IPS-18c (cell line): Measurements from ENCODE around the gene NFATC2IP.

Source experiments
- H3K4me3 ChIP-seq: 2 replicates; pipeline ENCODE4 v1.7.0; 2013; ENCODE audit warnings: low read depth, mild to moderate bottlenecking, low read length, moderate library complexity; ENCODE audit not compliant: insufficient read depth
- H3K9me3 ChIP-seq: one replicate; pipeline ENCODE4 v1.6.1; 2013; ENCODE audit warnings: mild to moderate bottlenecking, low read length, moderate library complexity; ENCODE audit not compliant: control insufficient read depth, insufficient read depth

NFATC2IP gene

DNA sequence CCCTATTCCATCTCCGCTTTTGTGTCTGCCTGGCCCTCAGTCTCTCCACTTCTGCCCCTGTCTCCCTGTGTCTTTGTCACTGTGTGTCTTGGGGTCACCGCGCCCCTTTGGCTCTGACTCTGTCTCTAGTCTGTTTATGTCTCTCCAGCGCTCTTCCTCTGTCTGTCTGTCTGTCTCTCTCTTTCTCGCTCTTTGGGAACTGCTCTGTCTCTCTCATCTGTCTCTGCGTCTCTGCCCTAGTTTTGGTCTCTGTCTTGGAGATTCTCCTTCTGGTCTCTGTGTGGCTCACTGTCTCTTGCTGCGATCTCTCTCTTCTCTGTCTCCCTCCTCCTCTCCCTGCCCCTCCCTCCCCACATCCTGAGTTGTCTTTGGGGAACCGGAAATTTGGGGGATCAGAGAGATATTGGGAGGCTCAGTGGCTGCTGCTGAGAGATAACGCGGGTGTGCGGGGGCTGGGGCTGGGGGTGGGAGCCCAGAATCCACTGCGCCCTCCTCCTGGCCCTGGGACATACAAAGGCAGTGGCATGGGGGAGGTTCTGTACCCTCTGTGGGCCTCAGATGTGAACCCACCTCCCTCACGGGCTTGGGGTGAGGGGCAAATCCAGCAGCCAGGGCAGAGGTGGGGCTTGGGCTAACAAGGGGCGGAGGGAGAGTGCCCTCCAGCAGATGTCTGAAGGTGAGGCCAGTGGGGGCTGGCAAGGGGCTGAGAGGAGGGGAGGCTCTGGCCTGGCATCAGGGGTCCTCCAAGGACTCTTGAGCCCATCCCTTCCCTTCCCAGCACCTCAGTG lies 58.5 kb downstream of the NFATC2IP start:
- Histone ChIP-seq H3K9me3 (no peaks in the 10 kb centered on the region), H3K4me3 (no peak overlapping the region)

- H3K9me3 ChIP-seq, result no peaks in the 10 kb centered on the region
- no peak overlapping the region for H3K4me3 ChIP-seq
These were observed 59.1 kb downstream of the NFATC2IP start for GRCh38 chr16:29009838-29010166.

GRCh38 chr16:29011112-29011511 lies 60.4 kb downstream of the NFATC2IP start:
- Histone ChIP-seq H3K4me3 (no peak overlapping the region), H3K9me3 (no peaks in the 10 kb centered on the region)

GRCh38 chr16:29011851-29012250 lies 61.1 kb downstream of the NFATC2IP start:
- H3K9me3 ChIP-seq, result no peaks in the 10 kb centered on the region

DNA sequence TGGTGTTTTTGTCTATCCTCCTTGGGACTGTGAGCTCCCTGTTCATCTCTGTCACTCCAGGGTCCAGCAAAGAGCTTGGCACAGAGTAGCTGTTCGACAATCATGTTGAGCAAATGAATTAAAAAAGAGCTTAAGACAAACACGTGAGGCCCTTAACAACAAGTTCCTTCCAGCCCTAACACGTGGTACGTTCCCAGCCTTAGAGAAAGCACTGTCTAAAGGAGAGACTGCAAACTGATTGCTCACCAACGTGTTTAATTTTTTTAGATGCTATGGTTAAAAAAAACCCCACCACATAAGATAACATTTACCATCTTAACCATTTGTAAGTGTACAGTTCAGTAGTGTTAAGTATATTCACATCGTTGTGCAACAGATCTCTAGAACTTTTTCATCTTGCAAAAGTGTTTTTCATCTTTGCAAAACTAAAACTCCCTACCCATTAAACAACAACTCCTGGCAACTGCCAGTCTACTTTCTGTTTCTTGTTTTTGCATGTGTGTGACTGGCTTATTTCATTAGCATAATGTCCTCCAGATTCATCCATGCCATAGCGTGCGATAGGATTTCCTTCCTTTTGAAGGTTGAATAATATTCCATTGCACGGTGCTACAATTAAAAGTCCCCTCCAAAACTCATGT lies 62.3 kb downstream of the NFATC2IP start:
- Histone ChIP-seq H3K4me3 (no peak overlapping the region), H3K9me3 (no peaks in the 10 kb centered on the region)

More at GRCh38 chr16:29011851-29012250, 61.1 kb downstream of the NFATC2IP start:
- no peak overlapping the region for H3K4me3 ChIP-seq

DNA sequence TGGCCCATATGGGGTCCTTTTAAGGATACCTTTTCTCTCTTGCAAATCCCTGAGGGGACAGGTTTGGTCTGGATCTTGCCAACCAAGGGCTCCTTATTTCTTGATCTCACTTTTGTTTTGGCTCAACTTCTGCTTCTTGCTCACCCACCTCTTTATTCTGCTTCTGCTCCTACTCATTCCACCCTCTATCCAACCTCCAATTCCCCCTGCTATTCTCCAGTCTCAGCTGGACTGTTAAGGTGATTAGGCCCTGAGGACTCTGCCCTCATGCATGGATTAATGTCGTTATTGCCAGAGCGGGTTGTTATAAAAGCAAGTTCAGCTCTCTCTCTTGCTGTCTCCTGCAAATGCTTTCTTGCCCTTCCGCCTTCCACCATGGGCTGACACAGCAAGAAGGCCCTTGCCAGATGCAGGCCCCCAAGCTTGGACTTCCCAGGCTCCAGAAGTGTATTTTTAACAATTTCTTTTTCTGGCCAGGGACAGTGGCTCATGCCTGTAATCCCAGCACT lies 63.9 kb downstream of the NFATC2IP start:
- Histone ChIP-seq H3K9me3 (no peaks in the 10 kb centered on the region), H3K4me3 (no peak overlapping the region)
